HG03095 (cell line): Measurements from ENCODE around the gene FALEC.

ENCODE experiments used
- ATAC-seq: cut with Tn5 transposase; IDR thresholded peaks from one replicate; pipeline ENCODE4 v1.9.1; 2021; ENCODE audit warnings: moderate library complexity; ENCODE audit not compliant: unreplicated experiment

FALEC gene

DNA sequence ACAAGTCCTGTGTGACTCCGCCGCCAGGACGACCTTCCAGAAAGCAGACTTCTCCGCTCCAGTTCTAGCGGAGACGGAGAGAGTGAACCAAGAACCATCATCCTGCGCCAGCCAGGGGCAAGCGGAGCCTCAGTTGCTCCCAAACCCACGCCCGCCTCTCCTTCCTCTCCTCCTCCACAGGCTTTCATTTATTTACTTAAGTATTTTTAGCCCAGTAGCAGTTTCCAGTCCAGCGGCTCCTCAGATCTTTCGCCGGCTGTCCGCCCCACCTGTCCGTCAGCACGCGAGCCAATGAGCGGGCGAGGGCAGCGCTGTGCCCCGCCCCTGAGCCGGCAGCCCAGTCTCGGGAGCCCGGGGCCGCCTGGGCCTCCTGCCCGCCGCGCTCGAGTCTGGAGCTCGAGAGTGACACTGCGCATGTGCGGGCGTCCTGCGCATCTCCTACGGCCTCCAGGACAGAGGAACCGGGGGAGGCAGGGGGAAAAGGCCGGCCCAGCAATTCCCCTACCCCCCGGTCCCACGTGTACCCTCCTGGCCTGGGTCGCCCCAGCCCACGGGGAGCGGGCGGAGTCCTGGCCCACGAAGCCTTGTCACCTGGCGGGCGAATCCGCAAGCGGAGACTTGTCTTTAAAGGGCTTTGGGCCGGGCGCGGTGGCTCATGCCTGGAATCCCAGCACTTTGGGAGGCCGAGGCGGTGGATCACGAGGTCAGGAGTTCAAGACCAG, at the start of gene FALEC:
FALEC (plus strand) TSS at position 425 of the 722 bp plus-strand sequence.
- ATAC-seq: peak; percentile 93

DNA sequence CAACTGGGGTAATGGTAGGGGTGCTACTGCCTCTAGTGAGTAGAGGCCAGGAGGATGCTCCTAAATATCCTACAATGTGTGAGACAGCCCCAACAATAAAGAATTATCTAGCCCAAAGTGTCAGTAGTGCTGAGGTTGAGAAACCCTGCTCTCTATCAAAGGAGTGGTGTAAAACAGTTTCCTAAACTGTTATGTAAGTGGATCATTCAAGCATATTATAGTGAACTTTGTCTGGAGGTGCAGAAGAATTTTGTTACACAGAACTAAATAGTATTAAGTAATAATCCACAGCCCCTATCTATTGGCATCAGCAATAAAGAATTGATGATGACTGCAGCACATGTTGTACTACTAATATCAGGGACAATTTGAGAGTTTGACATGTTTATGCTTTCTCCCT, 48.6 kb upstream of the FALEC start:
- no peak for ATAC-seq

GRCh38 chr1:150469291-150469690, 46.3 kb upstream of the FALEC start:
- no peak for ATAC-seq

DNA sequence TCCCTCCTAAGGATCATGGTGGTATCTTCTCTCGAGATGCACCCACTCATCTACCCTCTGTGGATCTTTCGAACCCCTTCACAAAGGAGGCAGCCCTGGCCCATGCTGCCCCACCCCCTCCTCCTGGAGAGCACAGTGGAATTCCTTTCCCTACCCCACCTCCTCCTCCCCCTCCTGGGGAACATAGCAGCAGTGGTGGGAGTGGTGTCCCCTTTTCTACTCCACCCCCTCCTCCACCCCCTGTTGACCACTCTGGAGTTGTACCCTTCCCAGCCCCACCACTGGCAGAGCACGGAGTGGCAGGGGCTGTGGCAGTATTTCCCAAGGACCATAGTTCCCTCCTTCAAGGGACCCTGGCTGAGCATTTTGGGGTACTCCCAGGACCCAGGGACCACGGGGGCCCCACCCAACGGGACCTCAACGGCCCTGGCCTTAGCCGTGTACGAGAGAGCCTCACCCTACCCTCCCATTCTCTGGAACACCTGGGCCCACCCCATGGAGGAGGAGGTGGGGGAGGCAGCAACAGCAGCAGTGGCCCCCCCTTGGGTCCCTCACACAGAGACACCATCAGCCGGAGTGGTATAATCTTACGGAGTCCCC, 42.9 kb upstream of the FALEC start:
- no peak for ATAC-seq

- no peak for ATAC-seq
These were observed 41.9 kb upstream of the FALEC start for GRCh38 chr1:150473659-150474058.

DNA sequence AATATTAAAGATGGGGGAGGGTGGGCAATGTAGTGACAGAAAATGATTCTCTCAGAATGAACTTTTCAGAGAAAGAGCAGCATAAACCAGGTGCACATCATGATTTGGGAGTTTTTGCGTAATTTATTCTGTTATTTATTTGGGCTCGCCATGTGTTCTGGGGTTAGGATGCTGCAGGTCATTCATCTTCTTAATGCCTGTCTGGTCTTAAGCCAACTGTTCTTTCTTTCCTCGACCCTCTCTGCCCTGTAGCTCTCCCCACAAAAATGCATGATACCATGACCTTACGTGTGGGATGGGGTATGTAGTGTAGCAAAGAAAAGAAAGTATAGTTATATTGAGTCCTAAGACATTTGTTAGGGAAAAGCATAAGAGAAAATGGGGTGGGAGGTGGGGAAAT, 40.7 kb upstream of the FALEC start:
- no peak for ATAC-seq

- ATAC-seq: no peak
These were observed 38.8 kb upstream of the FALEC start for GRCh38 chr1:150476754-150477153.

DNA sequence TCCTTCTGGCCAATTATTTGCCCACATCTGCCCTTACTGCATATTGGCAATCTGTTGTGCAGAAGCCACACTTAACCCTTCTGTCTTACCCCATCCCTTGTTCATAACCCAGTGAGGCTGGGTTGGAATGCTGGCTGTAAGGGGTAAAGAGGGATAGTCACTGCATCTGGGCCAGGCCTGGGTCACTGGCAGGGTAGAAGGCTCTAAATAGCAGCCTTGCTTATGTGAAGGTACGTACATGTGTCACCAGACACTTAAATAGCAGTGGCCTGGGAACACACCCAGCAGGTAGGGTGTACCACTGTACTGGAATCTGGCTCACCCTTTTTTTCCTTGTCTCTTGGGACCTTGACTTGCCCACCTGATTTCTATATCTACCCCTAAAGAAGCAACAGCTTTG, 38.2 kb upstream of the FALEC start:
- no peak for ATAC-seq

GRCh38 chr1:150477733-150478132, 37.8 kb upstream of the FALEC start:
- ATAC-seq: no peak

- no peak for ATAC-seq
These were observed 36.2 kb upstream of the FALEC start for GRCh38 chr1:150479370-150479769.

- ATAC-seq: no peak
These were observed 35.6 kb upstream of the FALEC start for GRCh38 chr1:150479927-150480352.

GRCh38 chr1:150484431-150484830, 31.1 kb upstream of the FALEC start:
- no peak for ATAC-seq

DNA sequence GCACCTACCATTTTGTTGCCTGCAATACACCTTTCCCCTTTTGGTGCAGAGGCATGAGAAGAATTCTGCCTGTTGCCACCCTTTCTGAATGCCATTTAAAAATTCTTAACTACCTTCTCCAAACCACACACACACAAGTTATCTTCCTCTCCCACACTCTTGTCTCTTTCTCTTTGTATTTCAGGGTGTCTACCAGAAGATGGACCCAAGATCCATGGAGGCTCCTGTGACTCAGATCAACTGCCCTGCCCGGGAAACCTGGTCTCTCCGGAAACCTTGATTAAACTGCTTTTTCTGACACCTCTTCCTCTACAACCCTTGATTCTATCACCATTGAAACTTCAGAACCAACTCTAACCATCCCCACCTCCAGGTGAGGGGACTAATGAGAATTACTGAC, 30.7 kb upstream of the FALEC start:
- ATAC-seq: no peak

GRCh38 chr1:150486966-150487762, 28.4 kb upstream of the FALEC start, which contains the start of gene TARS2:
Gene TARS2, plus strand, starts transcription at chr1:150487419. Its CDS starts 32 bp downstream, at chr1:150487451.
- ATAC-seq: peak; percentile 98

GRCh38 chr1:150487763-150488115, 27.8 kb upstream of the FALEC start:
- ATAC-seq: no peak

DNA sequence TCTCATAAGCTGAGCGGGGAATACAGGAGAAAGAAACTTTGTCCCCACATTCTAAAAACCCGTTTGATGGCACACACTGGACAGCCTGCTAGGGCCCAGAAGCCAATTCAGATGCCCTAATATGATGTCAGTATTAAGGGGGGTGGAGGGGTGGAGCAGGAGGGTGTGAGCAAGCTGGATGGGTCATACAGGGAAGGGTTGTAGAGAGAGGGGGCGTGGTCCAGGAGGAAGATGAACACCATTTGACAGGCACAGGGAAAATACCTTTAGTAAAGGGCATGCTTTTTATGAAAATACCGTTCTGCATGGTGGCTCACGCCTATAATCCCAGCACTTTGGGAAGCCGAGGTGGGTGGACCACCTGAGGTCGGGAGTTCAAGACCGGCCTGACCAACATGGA, 22.4 kb upstream of the FALEC start:
- no peak for ATAC-seq

DNA sequence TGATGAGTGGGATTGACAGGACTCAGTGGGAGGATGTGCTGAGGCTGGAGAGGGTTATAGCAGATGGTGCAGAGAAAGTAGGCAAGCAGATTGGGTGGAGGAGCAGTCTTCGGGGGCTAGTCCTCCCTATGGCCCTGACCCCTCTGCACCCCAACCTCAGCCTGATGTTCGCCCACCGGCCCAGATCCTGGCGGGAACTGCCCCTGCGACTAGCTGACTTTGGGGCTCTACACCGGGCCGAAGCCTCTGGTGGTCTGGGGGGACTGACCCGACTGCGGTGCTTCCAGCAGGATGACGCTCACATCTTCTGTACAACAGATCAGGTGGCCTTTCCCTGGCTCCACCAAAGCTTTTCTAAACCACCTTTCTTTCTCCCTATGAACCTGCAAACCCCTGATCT, 17.2 kb upstream of the FALEC start:
- no peak for ATAC-seq

GRCh38 chr1:150505431-150505830, 10.1 kb upstream of the FALEC start:
- no peak for ATAC-seq

DNA sequence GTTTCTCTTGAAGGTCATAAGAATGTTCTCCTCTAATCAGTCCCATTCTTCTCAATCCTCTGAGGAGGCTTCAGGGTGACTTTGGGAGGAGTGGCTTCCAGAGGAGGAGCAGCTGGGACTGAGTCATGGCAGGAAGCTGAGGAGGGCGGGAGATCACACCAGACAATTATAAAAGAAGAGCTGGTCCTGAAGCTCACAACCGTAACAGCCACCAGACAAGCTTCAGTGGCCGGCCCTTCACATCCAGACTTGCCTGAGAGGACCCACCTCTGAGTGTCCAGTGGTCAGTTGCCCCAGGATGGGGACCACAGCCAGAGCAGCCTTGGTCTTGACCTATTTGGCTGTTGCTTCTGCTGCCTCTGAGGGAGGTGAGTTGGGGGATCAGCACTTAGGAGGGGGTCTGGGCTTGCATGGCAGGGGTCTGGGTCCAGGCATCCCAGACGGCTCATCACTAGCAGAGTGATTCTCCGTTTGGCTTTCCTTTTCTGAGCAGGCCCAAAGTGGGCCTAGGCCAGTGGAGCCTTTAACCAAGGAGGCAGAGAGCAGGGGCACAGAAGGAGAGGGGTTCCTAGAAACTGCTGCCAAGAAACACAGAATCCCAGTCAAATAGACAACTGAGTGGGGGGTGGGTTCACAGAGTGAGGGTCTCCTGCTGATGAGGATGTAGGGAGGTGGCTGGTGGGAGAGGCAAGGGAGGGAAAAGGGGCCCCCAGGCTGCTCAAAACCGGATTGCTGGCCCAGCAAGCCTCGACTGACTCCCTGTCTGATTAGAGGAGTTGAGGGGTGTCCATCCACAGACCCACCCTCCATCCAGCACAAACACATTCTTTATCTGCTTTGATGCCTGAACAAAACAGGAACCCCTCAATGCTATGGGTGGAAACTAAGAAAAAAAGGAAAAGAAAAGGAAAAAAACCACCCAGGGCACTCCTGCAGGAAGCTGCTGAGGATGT, 7.4 kb upstream of the FALEC start, which contains the start of gene ECM1:
ECM1 (plus strand) TSS at position 198 of the 953 bp plus-strand sequence; CDS start at position 299, 101 bp downstream.
- no peak for ATAC-seq

GRCh38 chr1:150508982-150509381, 6.6 kb upstream of the FALEC start:
- ATAC-seq: no peak

DNA sequence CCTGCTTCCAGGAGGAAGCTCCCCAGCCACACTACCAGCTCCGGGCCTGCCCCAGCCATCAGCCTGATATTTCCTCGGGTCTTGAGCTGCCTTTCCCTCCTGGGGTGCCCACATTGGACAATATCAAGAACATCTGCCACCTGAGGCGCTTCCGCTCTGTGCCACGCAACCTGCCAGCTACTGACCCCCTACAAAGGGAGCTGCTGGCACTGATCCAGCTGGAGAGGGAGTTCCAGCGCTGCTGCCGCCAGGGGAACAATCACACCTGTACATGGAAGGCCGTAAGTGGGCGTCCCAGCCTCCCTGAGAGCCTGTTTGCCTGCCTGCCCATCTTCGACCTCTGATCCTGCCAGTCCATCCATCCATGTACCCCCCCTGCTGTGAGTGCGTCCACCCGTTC, 4.0 kb upstream of the FALEC start:
- no peak for ATAC-seq
